GM19395 (cell line): ENCODE data around the gene CCND1.

Experiments used
- ATAC-seq: cut with Tn5 transposase; IDR thresholded peaks from one replicate; pipeline ENCODE4 v1.9.1; 2021; ENCODE audit warnings: mild to moderate bottlenecking, moderate library complexity; ENCODE audit not compliant: unreplicated experiment

Gene CCND1

DNA sequence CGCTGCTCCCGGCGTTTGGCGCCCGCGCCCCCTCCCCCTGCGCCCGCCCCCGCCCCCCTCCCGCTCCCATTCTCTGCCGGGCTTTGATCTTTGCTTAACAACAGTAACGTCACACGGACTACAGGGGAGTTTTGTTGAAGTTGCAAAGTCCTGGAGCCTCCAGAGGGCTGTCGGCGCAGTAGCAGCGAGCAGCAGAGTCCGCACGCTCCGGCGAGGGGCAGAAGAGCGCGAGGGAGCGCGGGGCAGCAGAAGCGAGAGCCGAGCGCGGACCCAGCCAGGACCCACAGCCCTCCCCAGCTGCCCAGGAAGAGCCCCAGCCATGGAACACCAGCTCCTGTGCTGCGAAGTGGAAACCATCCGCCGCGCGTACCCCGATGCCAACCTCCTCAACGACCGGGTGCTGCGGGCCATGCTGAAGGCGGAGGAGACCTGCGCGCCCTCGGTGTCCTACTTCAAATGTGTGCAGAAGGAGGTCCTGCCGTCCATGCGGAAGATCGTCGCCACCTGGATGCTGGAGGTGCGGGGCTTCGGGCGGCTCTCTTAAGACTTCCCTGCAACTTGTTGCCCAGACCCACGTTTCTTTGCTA lies at the start of gene CCND1:
Gene CCND1, plus strand, starts transcription at position 162 of the 587 bp plus-strand sequence. Its CDS starts 158 bp downstream, at position 320.
- no peak for ATAC-seq

DNA sequence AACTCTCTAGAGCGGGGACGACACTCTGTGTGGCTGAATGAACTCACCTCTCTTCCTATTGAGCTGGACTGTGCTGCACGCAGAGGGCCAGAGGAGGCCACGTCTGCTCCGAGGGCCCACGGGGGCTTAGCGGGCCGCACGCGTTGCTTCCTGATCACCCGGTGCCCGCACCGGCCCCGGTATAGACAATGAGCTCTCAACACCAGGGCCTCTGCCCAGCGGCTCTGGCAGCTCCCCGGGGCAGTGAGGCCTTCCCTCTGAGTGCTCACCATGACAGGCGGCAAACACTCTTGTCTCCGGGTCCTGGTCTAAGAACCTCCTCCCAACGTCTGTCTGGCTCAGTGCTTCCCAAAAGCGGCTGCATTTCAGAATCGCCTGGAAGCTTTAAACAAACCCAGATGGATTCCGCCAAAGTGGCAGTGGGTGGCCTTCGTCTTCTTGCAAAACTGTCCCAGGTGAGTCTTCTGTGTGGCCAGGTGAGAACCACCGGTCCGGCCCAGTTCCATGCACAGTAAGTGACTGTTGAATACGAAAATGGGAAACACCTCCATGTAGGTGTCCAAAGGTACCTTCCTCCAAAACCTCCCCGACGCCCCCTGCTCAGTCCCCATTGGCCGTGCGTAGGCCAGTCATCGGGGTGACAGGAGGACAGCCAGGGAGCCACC lies 47.8 kb upstream of the CCND1 start:
- ATAC-seq = no peak

DNA sequence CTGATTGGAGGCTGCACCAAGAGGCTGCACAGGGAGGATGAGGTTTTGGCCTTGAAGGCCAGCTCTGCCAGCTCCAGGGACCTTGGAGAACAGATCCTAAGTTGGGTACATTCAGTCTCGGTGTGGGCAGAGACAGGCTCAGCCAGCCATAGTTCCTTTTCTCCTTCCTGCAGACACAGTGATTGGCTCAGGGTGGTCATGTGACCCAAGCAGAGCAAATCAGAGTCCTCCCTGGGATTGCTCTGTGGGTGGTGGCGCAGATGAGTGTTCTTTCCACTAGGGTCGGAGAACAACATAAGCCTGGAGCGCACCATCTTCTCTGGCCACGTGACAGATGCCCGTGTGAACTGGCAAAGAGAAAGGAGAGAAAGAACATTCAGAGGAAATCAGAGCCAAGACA lies 47.1 kb upstream of the CCND1 start:
- ATAC-seq = no peak

DNA sequence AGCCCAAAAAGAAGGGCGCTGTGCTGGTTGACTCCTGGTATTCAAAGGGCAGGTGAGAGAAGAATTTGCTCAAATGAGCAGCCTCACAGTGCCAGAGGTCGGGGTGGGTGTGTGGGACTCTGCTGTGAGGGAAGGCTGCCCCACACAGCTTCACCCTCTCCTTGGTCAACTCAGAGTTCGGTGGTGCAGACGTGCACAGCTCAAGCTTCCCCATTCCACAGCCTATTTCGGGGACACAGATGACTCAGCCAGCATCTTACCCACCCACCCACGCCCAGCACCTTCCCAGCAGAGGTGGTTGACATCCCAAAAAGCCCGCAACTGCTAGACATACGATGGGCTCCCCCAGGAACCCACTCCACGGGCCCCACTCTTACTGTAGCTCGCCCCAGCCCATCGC lies 46.5 kb upstream of the CCND1 start:
- ATAC-seq = no peak

DNA sequence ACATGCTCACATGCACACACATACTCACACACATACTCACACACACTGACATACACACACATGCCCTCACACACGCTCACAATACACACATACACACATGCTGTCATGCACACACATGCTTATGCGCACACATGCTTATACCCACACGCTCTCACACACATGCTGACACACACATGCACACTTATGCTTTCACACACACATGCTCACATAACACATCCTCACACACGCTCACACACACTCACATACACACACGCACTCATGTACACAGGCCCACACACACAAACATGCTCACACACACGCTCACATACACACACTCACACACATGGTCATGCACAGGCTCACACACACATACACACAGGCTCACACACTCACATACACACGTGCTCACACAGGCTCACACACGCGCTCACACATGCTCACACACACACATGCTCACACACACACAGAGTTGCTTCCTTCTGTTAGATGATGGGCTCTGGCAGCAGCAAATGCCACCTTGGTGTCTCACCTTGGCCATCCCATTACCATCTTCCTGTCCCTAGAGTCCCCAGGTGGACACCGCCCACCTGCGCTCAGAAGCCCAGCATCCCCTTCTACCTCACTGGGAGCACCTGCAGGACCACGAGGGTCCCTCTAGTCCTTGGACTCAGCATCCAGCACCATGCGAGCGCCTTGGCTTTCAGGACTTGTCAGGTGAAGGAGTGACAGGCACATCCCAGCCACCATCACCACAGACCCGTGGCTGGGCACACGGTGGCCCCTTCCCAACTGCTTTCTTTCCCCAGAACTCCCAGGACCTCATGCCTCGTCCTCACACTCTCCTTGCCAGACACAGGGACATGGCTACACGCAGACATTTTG lies 44.9 kb upstream of the CCND1 start:
- no peak for ATAC-seq

DNA sequence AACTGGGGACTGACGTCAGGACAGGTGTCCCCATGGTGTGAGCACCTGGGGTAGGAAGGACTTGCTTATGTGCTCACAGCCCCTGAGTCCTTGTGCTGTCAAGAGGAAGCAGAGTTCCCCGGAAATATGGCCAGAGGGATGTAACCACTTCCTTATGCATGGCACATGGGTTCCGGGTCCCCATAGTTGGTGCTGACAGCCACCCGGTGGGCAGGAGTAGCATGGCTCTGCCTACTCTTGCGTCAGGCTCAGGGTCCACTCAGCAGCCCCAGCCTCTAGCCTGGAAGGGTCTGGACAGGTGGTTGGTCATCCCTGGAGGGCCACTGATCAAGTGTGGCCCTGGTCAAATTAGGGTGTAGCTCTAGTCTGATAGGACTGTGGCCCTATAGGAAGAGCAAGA lies 42.8 kb upstream of the CCND1 start:
- no peak for ATAC-seq

DNA sequence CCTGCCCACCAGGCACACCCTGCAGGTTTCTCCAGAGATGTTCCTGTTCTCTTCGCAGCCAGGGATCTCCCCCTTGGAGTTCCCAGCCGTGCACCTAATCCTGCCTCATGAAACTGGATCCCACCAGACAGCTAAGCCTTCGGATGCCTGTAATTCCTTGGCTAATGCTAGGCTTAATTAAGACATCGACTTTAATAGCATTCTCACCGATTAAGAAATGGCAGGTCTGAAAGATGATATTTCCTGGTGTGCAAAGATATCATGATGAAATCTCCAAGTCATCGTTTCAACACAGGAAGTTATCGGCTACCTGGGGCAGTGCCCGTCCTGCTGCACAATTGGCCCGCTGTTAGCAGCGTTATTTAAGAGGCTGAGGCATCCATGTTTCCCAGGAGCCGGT lies 41.5 kb upstream of the CCND1 start:
- ATAC-seq = no peak

DNA sequence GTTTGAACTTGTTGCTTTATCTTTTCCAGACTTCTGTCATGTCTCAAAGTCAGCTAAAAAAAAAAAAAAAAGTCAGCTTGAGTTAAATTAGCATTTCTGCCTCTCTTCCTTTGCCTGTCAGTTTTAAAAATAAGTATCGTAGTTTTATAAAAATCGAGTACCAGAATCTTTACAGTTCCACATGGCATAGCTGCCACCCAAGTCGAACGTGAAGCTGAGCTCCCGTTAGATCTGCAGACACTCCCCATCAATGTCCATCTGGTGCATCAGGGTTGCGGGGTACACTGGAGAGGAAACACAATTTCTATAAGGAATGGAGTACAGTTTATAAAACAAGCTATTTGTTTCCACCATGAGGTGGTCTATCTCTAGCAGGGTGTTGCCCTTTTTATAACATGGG lies 41.0 kb upstream of the CCND1 start:
- no peak for ATAC-seq

DNA sequence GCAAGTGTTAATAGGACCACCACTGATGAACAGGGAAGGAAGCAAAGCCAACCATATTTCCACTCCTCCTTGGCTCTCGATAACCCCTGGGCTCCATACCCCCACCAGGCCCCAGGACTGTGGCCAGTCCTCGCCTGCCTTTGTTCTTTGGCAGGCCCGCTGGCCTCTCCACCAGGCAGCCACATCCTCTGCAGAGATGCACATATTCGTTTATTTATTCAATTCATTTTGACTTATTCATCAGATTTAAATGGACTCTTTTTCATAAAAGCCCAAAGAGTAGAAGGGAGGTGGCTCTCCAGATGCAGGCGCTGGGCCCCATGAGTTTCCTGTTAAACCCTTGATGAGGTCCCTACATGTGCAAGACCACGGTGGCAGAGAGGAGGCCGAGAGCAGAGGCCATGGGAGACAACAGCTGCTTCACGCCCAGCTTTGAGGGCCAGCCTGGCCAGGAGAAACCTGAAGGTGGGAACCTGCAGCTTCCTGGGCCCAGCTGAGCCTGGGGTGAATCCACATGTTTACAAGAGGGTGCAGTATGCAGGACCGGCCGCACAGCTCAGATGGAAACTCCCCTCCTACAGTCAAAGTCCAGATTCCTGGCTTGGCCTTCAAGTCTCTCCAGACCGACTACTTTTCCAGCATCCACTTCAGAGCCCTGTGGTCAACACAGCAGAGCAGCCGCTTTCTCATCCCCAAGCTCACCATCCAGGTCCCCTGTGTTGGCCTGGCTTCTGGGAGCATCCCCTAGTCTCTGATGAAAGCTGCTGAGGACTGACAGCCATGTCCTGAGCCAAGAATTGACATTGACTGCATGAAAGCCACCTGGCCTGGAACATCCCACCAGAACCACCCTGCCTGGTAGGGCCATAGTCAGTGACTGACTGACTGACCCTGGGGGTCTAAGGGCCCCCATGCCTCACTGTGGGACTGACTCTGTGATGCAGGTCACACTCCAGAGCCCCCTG lies 39.7 kb upstream of the CCND1 start:
- no peak for ATAC-seq

DNA sequence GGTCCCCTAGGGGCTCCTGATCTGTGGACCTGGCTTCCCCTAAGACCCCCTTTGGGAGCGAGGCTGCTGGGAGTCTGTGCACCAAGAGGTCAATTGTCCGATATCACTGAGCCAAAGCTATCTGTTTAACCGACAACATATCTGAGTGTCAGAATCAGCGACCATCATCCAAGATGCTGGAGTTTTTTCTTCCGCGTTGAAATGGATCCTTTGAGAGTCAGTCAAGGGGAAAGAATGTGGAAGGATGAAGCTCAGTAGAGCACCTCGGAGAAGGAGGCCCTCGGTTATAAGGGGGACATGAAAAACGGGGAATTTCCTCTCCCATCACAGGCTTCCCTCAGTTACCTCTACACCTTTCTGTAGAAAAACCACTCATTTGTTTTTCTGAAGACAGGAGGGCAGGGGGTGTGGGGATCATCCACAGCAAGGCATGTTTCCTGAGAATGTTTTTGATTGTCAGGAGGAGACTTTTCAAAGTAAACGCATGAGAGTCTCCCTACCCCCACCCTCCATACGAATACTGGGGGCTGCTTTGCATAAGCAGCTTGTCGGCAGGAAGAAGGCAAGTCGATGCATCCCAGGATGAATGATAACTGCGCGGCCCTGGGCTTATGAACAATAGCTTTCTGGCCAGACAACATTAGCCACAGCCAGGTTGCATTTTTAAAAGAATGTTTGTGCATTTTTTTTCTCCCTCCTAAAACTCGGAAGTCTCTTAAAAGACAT lies 37.7 kb upstream of the CCND1 start:
- ATAC-seq = no peak

DNA sequence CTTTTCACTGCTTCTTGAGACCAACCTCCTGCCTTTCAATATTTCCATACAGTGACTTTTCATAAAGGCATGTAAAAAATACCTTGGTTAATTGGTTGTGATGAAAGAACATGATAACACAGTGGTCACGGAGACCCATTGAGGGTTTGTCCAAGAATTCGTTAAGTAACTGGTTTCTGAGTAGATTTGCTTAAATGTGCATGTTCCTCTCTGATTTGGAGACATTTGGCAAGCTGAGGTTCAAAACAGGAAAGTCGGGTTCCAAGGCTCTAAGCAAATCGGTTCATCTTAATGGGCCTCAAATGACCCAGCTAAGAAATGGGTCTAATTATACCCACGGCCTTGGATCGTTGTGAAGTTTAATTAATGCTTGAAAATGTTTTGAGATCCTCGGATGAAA lies 36.9 kb upstream of the CCND1 start:
- no peak for ATAC-seq

DNA sequence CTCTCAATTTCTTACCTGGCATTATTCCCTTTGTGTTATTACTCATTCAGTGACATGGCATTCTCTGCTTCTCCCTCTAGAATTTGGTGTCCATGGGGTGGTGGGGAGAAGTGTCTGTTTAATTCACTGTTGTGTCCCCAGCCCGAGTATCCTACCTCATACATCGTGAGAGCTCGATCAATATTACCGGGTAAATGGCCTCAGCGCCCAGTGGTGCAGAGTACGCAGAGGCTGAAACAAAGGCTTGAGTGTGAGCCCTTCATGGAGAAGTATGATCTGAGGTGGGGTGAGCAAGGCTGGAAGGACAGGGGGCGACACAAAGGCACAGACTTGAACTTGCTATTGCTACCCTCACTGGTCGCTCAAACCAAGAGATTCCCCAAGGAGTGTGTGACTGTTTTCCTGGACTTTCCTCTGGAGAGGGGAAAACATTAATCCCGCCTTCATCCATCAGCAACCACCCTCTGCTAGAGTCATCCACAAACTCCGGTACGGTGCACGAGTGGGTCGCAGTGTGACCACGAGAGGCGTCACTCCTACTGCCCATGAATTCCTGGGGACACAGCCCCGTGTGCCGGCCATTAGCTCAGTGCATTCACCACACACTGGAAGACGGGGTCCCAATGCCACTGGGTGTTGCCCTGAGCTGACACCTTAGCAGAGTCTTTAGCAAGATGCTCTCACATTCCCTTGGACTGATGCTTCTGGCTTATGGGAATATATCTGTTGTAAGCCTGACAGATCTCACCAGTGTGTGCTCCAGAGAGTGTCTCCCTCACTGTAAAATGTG lies 35.0 kb upstream of the CCND1 start:
- ATAC-seq = no peak

DNA sequence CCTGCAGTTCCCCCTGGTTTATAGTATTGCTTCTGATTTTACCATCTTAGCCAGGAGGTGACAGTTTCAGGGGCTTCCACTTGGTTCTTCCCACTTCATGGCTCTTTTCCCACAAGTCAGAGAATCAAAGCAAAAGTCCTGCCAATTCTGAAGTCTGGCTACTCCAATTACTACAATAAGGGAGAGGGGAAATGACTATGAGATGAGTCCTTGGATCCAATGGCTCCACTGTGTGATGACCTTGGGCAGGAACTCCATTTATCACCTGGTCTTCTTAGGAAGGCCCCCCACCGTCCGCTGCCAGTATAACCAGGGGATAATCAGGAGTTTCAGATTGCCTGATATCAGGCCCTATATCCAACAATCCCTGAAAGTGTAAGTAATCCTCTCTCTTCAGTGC lies 31.6 kb upstream of the CCND1 start:
- ATAC-seq = no peak

DNA sequence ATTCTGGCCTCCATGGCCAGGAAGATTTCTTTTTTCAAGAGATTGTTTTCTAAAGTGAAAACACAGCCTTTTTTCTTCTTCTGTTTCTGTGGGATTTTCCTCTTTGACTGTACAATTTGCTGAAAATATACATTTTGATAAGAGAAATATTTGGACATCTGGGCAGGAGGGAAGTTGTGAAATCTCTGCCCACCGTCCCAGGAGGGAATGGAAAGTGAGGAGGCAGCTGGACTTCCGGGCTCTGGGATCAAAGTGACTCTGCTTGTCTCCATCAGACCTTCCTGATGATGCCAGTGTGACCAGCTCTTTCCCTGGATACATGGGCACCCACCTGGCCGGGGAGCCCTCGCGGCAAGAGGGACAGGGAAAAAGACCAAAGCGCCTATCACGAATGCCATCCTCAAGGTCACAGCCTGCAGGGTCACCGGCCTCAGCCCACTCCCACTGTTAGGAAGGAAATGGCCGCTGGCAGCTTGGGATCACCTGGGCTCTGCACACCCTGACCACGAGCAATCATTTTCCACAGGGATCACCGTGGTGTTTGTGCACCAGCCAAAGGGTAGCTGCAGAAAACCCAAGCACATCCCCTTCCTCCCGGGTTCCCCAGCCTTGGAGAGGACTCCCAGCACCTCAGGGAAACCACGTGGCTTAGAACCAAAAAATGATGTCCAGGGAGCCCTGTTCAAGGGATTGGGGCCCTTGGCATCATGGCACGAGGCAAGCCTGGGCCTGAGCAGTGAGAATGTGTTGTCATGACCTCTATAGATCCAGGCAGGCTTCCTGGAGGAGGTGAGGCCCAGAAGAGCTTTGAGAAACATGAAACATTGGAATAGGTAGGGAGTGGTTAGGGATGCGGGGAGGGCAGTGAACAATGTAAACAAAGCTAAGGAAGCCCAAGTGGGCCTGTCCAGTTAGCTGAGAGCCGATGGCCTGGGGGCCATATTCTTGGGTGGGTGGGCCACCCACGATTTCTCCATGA lies 29.1 kb upstream of the CCND1 start:
- ATAC-seq = no peak

DNA sequence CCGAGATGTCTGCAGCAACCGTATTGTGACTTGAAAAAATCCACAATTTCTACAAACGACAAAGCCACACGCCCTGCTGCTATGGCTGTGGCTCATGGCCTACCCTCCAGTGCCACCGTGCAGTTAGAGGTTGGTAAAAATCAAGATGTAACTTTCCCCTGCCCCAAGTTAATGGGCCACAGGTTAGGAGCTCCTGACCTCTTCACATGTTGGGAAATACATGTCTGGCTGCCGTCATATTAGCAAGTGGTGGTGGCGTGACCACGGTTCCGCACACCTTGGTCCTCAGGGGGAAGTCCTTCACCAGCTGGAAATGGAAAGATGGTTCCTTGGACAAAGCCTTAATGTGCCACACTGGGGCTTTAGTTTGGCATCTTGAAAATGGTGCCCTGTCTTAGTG lies 27.4 kb upstream of the CCND1 start:
- no peak for ATAC-seq

DNA sequence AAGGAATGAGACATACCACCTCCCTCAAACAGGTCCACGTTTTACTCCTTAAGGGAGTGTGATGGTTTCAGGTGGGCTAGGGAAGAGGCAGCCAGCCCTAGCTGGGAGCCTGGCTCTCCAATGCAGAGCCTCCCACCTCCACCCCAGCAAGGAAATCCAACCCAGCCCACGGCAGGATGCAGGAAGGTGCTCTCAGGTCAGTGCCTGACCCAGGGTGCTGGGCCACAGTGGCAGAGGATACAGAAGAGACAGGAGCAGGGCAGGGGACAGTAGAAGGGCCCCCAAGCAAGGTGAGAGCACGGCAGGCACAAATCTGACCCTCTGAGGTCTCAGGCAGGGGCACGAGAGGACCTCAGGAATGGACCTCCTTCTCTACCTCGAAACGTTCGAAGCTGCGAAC lies 26.9 kb upstream of the CCND1 start:
- no peak for ATAC-seq

DNA sequence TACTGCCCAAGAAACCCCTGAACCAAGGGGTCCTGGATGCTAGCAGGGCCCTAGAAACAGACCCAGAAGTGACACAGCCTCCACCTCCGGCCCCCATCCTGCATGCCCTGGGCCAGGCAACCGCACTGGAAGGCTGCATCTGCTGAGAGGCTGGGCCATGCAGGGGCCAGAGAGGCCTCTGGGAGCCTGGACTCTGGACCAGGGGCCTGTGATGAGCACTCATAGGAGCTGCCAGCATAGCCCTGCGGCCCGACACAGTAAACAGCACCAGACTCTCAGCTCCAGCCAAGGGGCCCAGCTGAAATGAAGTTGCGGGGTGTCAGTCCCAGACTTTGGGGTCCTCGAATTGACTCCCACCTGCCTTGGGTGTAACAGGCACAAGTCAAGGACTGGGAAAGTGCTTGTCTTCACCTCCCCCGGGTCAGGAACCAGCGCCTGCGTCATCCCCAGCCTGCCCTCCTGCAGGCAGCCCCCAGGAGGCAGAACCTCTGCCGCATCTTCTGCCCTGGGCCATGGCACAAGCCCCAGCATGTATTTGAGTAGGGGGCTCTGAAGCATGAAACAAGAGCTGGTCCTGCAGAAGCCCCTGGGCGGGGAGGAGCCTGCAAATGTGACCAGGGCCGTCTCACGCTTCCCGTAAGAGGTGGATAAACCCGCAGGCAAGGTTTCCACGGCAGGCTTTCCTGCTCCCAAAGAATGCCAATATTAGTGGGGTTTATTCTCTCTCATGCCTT lies 25.2 kb upstream of the CCND1 start:
- no peak for ATAC-seq

DNA sequence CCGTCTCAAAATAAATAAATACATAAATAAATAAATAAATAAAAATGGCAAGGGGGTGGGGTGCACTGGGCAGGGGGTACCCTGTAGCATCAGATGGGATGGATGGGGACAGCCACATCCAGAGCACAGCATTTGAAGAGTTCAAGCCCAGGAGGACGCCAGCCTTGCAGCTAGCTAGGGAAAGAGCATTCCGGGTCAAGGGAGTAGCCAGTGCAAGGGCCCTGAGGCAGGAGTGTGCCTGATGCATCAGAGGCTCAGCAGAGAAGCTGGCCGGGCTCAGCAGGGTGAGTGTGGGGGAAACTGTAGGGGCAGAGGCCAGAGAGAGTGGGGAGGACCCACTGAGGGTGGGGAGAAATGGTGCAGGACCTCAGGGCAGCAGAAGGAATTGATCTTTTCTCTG lies 23.7 kb upstream of the CCND1 start:
- ATAC-seq = no peak
